Mucosa of descending colon (tissue), 3 donors: Measurements from ENCODE around the gene TRIM39. TPM values are rescaled to one million over a fixed set of nuclear protein-coding genes. Genes with fewer than 3 reads are reported as not detected.

ENCODE experiments used
- ATAC-seq: fragments of 200-7000 bp; cut with Tn5 transposase; one replicate; pipeline ENCODE4 v1.9.1; 2020; ENCODE audit warnings: mild to moderate bottlenecking, moderate library complexity
- DNase-seq, 3 donors: peaks; one replicate each; pipeline ENCODE4 v3.0.0-alpha.2; 2020
- H3K36me3 ChIP-seq: fragments of 200-600 bp; one replicate; pipeline ENCODE4 v1.8.0; 2021; ENCODE audit warnings: low read depth, mild to moderate bottlenecking
- H3K4me1 ChIP-seq: fragments of 200-600 bp; one replicate; pipeline ENCODE4 v1.8.0; 2021; ENCODE audit warnings: low read depth, mild to moderate bottlenecking
- H3K4me3 ChIP-seq: fragments of 200-600 bp; one replicate; pipeline ENCODE4 v1.8.0; 2021; ENCODE audit warnings: mild to moderate bottlenecking
- H3K9me3 ChIP-seq: fragments of 200-600 bp; one replicate; pipeline ENCODE4 v1.8.0; 2021; ENCODE audit warnings: mild to moderate bottlenecking
- intact Hi-C, 2 donors: fragments of 100-400 bp; cut with DNase I in 1 of 2; cut with micrococcal nuclease in 1 of 2; formaldehyde crosslinking; loops; one replicate each; pipeline versions ENCODE4 v1.11.0 to v1.11.1; 2022; cut with DNase I, micrococcal nuclease
- total RNA-seq, 3 donors: library from RNA; stranded (reverse); fragmentation: NEBNext Ultra II Directional in 2 of 3; extraction: Animal tissue kit (Norgen Biotek cat#: 25700) in 2 of 3; gene quantifications; one replicate each; pipeline versions ENCODE4 v1.2.1 to v1.2.4, GENCODE V29; 2021 to 2023
- TF ChIP-seq, protein P1 (sequence below): fragments of 200-600 bp; IDR thresholded peaks from one replicate; pipeline ENCODE4 v1.8.0; 2022; ENCODE audit warnings: antibody characterized with exemption, mild to moderate bottlenecking
- donor health status: DM: no; HTN: no; CAD: no; lungs with moderate emphysema.
- donor health status: DM: no; HTN: no; CAD: no.
- donor health status: DM: no; HTN: yes; CAD: no.

The TRIM39 gene
- total RNA-seq, 3 donors from 2014 or later, result 9.5 to 16.2 (median 10.4) TPM

- intact Hi-C loops, result no loop called here
- DNase-seq, result no peak
- Histone ChIP-seq H3K4me3 (no peak overlapping the region), H3K36me3 (no peaks in the 10 kb centered on the region), H3K9me3 (no peaks in the 10 kb centered on the region), H3K4me1 (no peaks in the 10 kb centered on the region)
- TF ChIP-seq, protein P1, sequence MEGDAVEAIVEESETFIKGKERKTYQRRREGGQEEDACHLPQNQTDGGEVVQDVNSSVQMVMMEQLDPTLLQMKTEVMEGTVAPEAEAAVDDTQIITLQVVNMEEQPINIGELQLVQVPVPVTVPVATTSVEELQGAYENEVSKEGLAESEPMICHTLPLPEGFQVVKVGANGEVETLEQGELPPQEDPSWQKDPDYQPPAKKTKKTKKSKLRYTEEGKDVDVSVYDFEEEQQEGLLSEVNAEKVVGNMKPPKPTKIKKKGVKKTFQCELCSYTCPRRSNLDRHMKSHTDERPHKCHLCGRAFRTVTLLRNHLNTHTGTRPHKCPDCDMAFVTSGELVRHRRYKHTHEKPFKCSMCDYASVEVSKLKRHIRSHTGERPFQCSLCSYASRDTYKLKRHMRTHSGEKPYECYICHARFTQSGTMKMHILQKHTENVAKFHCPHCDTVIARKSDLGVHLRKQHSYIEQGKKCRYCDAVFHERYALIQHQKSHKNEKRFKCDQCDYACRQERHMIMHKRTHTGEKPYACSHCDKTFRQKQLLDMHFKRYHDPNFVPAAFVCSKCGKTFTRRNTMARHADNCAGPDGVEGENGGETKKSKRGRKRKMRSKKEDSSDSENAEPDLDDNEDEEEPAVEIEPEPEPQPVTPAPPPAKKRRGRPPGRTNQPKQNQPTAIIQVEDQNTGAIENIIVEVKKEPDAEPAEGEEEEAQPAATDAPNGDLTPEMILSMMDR, result no peak
- ATAC-seq, result no peak
These were observed 22.7 kb upstream of the TRIM39 start for GRCh38 chr6:30304002-30304401.

- intact Hi-C loops, result no loop called here
- TF ChIP-seq, protein P1, result no peak
- Histone ChIP-seq H3K4me3 (no peak overlapping the region), H3K36me3 (no peaks in the 10 kb centered on the region), H3K4me1 (no peaks in the 10 kb centered on the region), H3K9me3 (no peaks in the 10 kb centered on the region)
- DNase-seq (no peak), ATAC-seq (no peak)
These were observed 15.6 kb upstream of the TRIM39 start for GRCh38 chr6:30311101-30311500.

DNA sequence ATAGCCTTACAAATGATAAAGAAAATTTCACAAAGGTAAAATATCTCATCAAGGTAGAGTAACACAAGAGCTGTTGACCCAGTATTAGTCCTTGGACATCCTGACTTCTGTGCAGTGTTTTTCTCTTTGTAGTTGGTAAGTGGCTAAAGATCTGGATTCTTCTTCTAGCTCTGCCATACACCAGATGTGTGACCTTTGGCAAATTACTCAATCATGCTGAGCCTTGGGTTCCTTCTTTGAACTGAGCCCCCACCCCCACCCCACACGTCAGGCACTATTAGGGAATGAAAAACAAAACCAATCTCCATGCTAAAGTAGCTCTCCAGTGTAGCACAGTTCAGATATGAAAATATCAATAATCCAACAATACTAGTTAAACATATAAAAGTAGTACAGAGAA, 15.1 kb upstream of the TRIM39 start:
- Histone ChIP-seq H3K4me1 (no peaks in the 10 kb centered on the region), H3K9me3 (no peaks in the 10 kb centered on the region), H3K4me3 (no peak overlapping the region), H3K36me3 (no peaks in the 10 kb centered on the region)
- TF ChIP-seq, protein P1, result no peak
- intact Hi-C loops, result no loop called here
- DNase-seq (no peak), ATAC-seq (no peak)

GRCh38 chr6:30312266-30312665, 14.5 kb upstream of the TRIM39 start:
- DNase-seq, result no peak
- no peak for ATAC-seq
- no peaks in the 10 kb centered on the region for H3K36me3 ChIP-seq
- no peak overlapping the region for H3K4me3 ChIP-seq
- no peaks in the 10 kb centered on the region for H3K9me3 ChIP-seq
- TF ChIP-seq, protein P1, result no peak
- intact Hi-C loops, result no loop called here
- no peaks in the 10 kb centered on the region for H3K4me1 ChIP-seq

DNA sequence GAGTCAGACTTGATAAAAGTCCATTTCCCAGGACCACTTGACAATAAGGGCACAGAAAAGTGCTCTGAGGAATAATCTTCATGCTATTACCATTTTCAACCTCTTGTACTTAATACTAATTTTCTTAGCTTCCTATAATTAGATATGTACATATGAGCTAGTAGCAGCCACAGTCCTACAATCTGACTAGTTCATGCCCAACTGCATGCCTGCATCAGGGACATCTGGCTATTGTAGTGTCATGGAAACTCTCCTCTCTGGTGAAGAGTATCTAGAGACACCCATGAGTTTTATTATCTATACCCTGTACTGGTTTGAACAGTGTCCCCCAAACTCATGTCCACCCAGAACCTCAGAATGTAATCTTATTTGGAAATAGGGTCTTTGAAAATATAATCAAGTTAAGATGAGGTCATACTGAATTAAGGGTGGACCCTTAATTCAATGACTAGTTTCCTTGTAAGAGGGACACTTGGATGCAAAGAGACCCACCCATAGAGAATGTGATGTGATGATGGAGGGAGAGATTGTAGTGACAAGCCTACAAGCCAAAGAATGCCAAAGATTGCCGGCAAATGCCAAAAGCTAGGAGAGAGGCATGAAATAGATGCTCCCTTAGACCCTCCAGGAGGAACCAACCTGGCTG, 13.9 kb upstream of the TRIM39 start:
- H3K4me3 ChIP-seq, result no peak overlapping the region
- H3K4me1 ChIP-seq, result peaks cover 2% of the 10 kb centered on the region
- DNase-seq (no peak), ATAC-seq (no peak)
- TF ChIP-seq, protein P1, result no peak
- H3K36me3 ChIP-seq, result no peaks in the 10 kb centered on the region
- intact Hi-C loops, result no loop called here
- no peaks in the 10 kb centered on the region for H3K9me3 ChIP-seq

- intact Hi-C loops, result no loop called here
- Histone ChIP-seq H3K9me3 (no peaks in the 10 kb centered on the region), H3K36me3 (no peaks in the 10 kb centered on the region), H3K4me3 (no peak overlapping the region), H3K4me1 (peaks cover 12% of the 10 kb centered on the region)
- TF ChIP-seq, protein P1, result no peak
- ATAC-seq (no peak), DNase-seq (no peak)
These were observed 11.6 kb upstream of the TRIM39 start for GRCh38 chr6:30315156-30315555.
